Measurements from ENCODE around the gene SOCS6.
"Not testable (repeated sequence)": the region's sequence is repeated elsewhere in the genome, so short reads cannot be mapped to it uniquely, and the experiment has no call there.

The SOCS6 gene

GRCh38 chr18:70358105-70358406 is 69.2 kb downstream of the SOCS6 start:
- in situ Hi-C loops (cut with MboI; ENCODE audit: low sequenced_read_pairs) = not testable (repeated sequence)

- in situ Hi-C loops (cut with MboI; ENCODE audit: low sequenced_read_pairs) = no loop called here
These were observed 70.2 kb downstream of the SOCS6 start for GRCh38 chr18:70359071-70359470.

GRCh38 chr18:70362258-70362657 is 73.4 kb downstream of the SOCS6 start:
- in situ Hi-C loops (cut with MboI; ENCODE audit: low sequenced_read_pairs) = no loop called here

- in situ Hi-C loops (cut with MboI; ENCODE audit: low sequenced_read_pairs) = no loop called here
These were observed 75.0 kb downstream of the SOCS6 start for GRCh38 chr18:70363861-70364260.

GRCh38 chr18:70365361-70365760 is 76.5 kb downstream of the SOCS6 start:
- in situ Hi-C loops (cut with MboI; ENCODE audit: low sequenced_read_pairs) = no loop called here

GRCh38 chr18:70366174-70366573 is 77.3 kb downstream of the SOCS6 start:
- in situ Hi-C loops (cut with MboI; ENCODE audit: low sequenced_read_pairs) = no loop called here

GRCh38 chr18:70366670-70367069 is 77.8 kb downstream of the SOCS6 start:
- in situ Hi-C loops (cut with MboI; ENCODE audit: low sequenced_read_pairs) = no loop called here

- in situ Hi-C loops (cut with MboI; ENCODE audit: low sequenced_read_pairs) = not testable (repeated sequence)
These were observed 78.5 kb downstream of the SOCS6 start for GRCh38 chr18:70367344-70367743.

- in situ Hi-C loops (cut with MboI; ENCODE audit: low sequenced_read_pairs) = no loop called here
These were observed 80.1 kb downstream of the SOCS6 start for GRCh38 chr18:70368903-70369302.

- in situ Hi-C loops (cut with MboI; ENCODE audit: low sequenced_read_pairs) = no loop called here
These were observed 82.2 kb downstream of the SOCS6 start for GRCh38 chr18:70370762-70371733.

- in situ Hi-C loops (cut with MboI; ENCODE audit: low sequenced_read_pairs) = no loop called here
These were observed 83.1 kb downstream of the SOCS6 start for GRCh38 chr18:70371908-70372307.

GRCh38 chr18:70372450-70373041 is 83.7 kb downstream of the SOCS6 start:
- in situ Hi-C loops (cut with MboI; ENCODE audit: low sequenced_read_pairs) = no loop called here

- in situ Hi-C loops (cut with MboI; ENCODE audit: low sequenced_read_pairs) = no loop called here
These were observed 84.2 kb downstream of the SOCS6 start for GRCh38 chr18:70373042-70373519.

GRCh38 chr18:70374154-70374553 is 85.3 kb downstream of the SOCS6 start:
- in situ Hi-C loops (cut with MboI; ENCODE audit: low sequenced_read_pairs) = no loop called here

GRCh38 chr18:70376137-70376913 is 87.5 kb downstream of the SOCS6 start:
- in situ Hi-C loops (cut with MboI; ENCODE audit: low sequenced_read_pairs) = no loop called here

- in situ Hi-C loops (cut with MboI; ENCODE audit: low sequenced_read_pairs) = no loop called here
These were observed 88.0 kb downstream of the SOCS6 start for GRCh38 chr18:70376914-70377258.

- in situ Hi-C loops (cut with MboI; ENCODE audit: low sequenced_read_pairs) = no loop called here
These were observed 88.5 kb downstream of the SOCS6 start for GRCh38 chr18:70377317-70377799.

GRCh38 chr18:70377857-70378701 is 89.2 kb downstream of the SOCS6 start:
- in situ Hi-C loops (cut with MboI; ENCODE audit: low sequenced_read_pairs) = no loop called here

All from HL-60/S4 treated with phorbol 12-myristate 13-acetate at 8.2 ng/mL for 4 days and 3 days (cell line).